ENCODE measurements around the gene MCAT. TPM values are rescaled to one million over a fixed set of nuclear protein-coding genes. Genes with fewer than 3 reads are reported as not detected.

The MCAT gene
- total RNA-seq, 2 donors from 2014 or later, result 39.1 to 39.9 TPM

DNA sequence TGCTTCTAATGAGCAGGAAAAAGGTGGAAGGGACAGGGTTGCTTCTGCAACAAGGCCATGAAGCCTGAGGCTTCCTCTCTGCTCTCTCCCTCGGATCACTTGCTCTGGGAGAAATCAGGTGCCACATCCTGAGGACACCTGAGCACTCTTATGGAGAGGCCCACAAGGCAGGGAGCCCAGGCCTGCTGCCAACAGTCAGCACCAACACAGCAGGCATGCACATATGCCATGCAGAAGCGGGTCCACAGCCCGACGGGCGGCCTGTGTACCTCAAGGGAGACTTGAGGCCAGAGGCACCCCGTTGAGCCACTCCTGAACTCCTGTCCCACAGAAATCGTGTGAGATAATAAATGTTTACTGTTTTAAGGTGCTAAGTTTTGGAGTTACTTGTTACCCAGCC, 34.3 kb upstream of the MCAT start:
- Histone ChIP-seq H3K9me3 (no peaks in the 10 kb centered on the region), H3K4me3 (no peak overlapping the region), H3K27me3 (replicated peaks; ENCODE audit: insufficient read depth) (no peaks in the 10 kb centered on the region), H3K36me3 (peaks cover 9 to 11% of the 10 kb centered on the region in 2 donors), H3K27ac (no peak overlapping the region), H3K4me1 (replicated peaks) (no peaks in the 10 kb centered on the region)
- TF ChIP-seq POLR2AphosphoS5 (IDR thresholded peaks at IDR 0.05) (no peak), POLR2A (IDR thresholded peaks at IDR 0.05) (no peak)
- 87% methylated on average over 7 of the region's 7 CpGs for WGBS
- DNase-seq (ENCODE audit: low spot score), result no peak
- intact Hi-C loops (cut with DNase I), result no loop called here

DNA sequence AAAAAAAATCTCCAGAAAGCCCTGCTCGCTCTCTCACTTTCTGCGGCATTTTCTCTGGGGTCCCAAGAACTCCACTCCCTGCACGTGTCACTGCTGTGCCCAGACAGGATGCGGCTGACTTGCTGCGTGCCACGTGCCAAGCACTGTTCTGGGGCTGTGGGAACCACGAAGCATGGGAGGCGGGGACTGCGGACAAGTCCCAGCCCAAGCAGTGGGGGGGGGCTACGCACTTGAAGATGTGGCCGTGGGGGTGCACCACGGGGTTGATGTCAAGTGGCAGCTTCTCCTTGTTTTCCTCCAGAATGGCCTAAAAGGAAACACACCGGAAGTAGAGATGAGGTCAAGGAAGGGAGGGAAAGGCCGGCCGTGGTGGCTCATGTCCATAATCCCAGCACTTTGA, 32.9 kb upstream of the MCAT start:
- H3K27me3 ChIP-seq (replicated peaks; ENCODE audit: insufficient read depth), result no peaks in the 10 kb centered on the region
- no peak overlapping the region for H3K4me3 ChIP-seq
- intact Hi-C loops (cut with DNase I), result no loop called here
- H3K9me3 ChIP-seq, result no peaks in the 10 kb centered on the region
- no peak for DNase-seq (ENCODE audit: low spot score)
- 82% methylated on average over 12 of the region's 15 CpGs for WGBS
- no peak for TF ChIP-seq POLR2AphosphoS5 (IDR thresholded peaks at IDR 0.05)
- no peak for TF ChIP-seq POLR2A (IDR thresholded peaks at IDR 0.05)
- TF ChIP-seq, protein P1, sequence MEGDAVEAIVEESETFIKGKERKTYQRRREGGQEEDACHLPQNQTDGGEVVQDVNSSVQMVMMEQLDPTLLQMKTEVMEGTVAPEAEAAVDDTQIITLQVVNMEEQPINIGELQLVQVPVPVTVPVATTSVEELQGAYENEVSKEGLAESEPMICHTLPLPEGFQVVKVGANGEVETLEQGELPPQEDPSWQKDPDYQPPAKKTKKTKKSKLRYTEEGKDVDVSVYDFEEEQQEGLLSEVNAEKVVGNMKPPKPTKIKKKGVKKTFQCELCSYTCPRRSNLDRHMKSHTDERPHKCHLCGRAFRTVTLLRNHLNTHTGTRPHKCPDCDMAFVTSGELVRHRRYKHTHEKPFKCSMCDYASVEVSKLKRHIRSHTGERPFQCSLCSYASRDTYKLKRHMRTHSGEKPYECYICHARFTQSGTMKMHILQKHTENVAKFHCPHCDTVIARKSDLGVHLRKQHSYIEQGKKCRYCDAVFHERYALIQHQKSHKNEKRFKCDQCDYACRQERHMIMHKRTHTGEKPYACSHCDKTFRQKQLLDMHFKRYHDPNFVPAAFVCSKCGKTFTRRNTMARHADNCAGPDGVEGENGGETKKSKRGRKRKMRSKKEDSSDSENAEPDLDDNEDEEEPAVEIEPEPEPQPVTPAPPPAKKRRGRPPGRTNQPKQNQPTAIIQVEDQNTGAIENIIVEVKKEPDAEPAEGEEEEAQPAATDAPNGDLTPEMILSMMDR (IDR thresholded peaks at IDR 0.05), result no peak
- H3K4me1 ChIP-seq (replicated peaks), result no peaks in the 10 kb centered on the region
- H3K36me3 ChIP-seq, result peaks cover 9 to 17% of the 10 kb centered on the region in 2 donors
- H3K27ac ChIP-seq, result no peak overlapping the region

DNA sequence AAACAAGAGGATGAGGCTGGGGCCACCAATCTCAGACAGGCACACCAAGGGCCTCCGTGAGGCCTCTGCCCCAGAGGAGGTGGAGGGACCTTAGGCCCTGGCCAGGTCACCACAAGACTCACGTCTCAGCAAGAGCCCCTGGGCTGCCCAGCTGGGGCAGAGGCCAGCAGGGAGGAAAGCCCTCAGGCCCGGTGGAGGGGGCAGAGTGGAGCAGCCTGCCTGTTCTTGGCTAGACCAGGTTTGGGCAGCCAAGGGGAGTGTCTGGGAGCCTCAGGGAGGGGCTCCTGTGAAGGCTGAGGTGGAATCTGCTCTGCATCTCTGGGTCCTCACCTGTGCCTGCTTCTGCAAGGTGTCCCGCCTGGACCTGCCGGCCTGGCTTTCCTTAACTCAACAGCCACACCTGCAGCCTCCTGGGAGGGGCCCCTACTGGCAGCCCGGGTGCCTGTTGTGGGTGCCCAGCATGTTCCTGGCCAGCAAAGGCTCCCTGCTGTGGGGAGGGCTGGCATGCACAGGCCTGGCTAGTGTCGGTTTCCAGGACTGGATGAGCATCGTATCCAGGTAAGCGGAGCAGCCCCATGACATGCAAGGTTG, 31.8 kb upstream of the MCAT start:
- no peak overlapping the region for H3K27ac ChIP-seq
- H3K27me3 ChIP-seq (replicated peaks; ENCODE audit: insufficient read depth), result no peaks in the 10 kb centered on the region
- H3K9me3 ChIP-seq, result no peaks in the 10 kb centered on the region
- H3K4me3 ChIP-seq, result no peak overlapping the region
- WGBS, result 54% methylated on average over 9 of the region's 9 CpGs
- peaks cover 9 to 17% of the 10 kb centered on the region in 2 donors for H3K36me3 ChIP-seq
- H3K4me1 ChIP-seq (replicated peaks), result no peaks in the 10 kb centered on the region
- DNase-seq (ENCODE audit: low spot score), result peak; percentile 42
- intact Hi-C loops (cut with DNase I), result no loop called here
- TF ChIP-seq, protein P1 (IDR thresholded peaks at IDR 0.05), result peak in 1 of 4 experiments; percentile 15
- no peak for TF ChIP-seq POLR2A (IDR thresholded peaks at IDR 0.05)

DNA sequence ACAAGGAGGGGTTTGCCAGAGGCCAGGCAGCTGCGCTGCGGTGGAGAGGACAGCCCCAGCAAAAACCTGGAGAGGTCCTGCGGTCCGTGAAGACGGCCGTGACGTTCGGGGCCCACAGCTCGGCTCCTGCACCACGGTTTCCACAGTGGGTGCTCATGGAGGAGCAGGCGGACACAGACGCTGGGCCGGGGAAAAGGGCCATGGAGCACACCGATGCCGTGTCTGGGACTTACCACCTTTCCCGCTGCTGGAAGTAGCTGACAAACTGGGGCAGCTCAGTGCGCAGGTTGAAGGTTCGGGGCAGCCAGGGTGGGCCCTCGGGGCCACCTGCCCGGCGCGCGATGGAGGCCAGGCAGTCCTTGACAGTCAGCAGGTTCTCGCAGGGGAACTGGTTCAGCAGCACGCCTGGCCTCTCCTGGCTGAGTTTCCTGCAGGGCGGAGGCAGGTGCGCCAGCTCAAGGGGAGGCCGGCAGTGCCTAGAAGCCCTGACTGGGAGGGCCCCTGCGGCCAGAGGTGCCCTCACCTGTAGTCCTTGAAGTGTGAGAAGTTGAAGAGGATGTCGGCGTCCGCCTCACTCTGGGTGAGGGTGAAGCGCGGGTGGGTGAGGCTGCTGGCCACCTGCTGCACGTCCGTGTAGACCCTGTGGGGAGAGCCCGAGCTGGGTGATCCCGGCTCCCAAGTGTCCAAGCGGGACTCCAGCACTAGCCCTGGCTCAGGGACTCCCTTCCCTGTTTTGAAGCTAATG, 30.9 kb upstream of the MCAT start:
- H3K27ac ChIP-seq, result no peak overlapping the region

DNA sequence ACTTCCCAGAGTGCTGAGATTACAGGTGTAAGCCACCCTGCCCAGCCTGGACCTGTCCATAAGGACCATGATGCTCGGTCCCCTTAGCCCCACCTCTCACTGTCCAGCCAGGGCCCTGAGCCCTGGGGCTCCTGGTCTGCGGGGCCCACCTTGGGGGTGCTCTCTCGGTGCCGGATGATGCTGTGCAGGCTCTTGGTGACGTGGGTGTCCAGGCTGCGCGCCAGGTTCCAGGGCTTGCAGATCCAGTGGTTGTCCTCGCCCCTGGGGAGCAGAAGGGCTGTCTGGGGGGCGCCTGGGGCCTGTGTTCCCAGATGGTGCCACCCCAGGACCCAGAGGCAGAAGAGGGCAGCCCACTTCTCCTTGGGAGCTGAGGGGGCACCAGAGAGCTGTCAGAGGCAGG, 30.4 kb upstream of the MCAT start:
- no peak for TF ChIP-seq POLR2AphosphoS5 (IDR thresholded peaks at IDR 0.05)
- no peak for TF ChIP-seq POLR2A (IDR thresholded peaks at IDR 0.05)
- TF ChIP-seq, protein P1 (IDR thresholded peaks at IDR 0.05), result no peak
- no peak overlapping the region for H3K27ac ChIP-seq
- WGBS, result 91% methylated on average over 9 of the region's 9 CpGs
- no peaks in the 10 kb centered on the region for H3K27me3 ChIP-seq (replicated peaks; ENCODE audit: insufficient read depth)
- intact Hi-C loops (cut with DNase I), result no loop called here
- H3K9me3 ChIP-seq, result no peaks in the 10 kb centered on the region
- DNase-seq (ENCODE audit: low spot score), result no peak
- no peak overlapping the region for H3K4me3 ChIP-seq
- peaks cover 8 to 9% of the 10 kb centered on the region in 2 donors for H3K36me3 ChIP-seq
- H3K4me1 ChIP-seq (replicated peaks), result no peaks in the 10 kb centered on the region

More for the DNA sequence above, 30.9 kb upstream of the MCAT start:
- Histone ChIP-seq H3K4me1 (replicated peaks) (no peaks in the 10 kb centered on the region), H3K36me3 (peaks cover 9 to 14% of the 10 kb centered on the region in 2 donors), H3K27me3 (replicated peaks; ENCODE audit: insufficient read depth) (no peaks in the 10 kb centered on the region), H3K4me3 (no peak overlapping the region), H3K9me3 (no peaks in the 10 kb centered on the region)
- intact Hi-C loops (cut with DNase I), result no loop called here
- TF ChIP-seq POLR2AphosphoS5 (IDR thresholded peaks at IDR 0.05) (no peak), POLR2A (IDR thresholded peaks at IDR 0.05) (no peak)
- TF ChIP-seq, protein P1 (IDR thresholded peaks at IDR 0.05), result no peak
- DNase-seq (ENCODE audit: low spot score), result no peak
- 92% methylated on average over 32 of the region's 39 CpGs for WGBS

Data from prostate gland (tissue), 2 donors.